PC-9 (cell line): ENCODE results near the gene PTCD1. TPM values are rescaled to one million over a fixed set of nuclear protein-coding genes. Genes with fewer than 3 reads are reported as not detected.

Experiments used
- BruUV-seq: library from RNA; stranded (reverse); fragments of 400-500 nt; replicated peaks from 2 replicates; lab custom pipeline; 2021; lab: Mats Ljungman, UMichigan
- CTCF ChIA-PET: fragments of 300-600 bp; sonication (Branson Sonifier 250); formaldehyde crosslinking; loops from one replicate; lab custom pipeline; 2022; ENCODE audit warnings: antibody characterized with exemption; lab: Charles Lee
- POLR2A ChIA-PET: fragments of 300-600 bp; sonication (Branson Sonifier 250); formaldehyde crosslinking; loops from one replicate; lab custom pipeline; 2022; ENCODE audit warnings: antibody characterized with exemption; ENCODE audit not compliant: unreplicated experiment; lab: Charles Lee
- DNase-seq, 2 experiments: peaks; one replicate each; pipeline versions ENCODE4 v3.0.0 to v3.0.0-alpha.2; 2015 to 2022; ENCODE audit warnings: mixed read lengths in 1 of 2
- H2AFZ ChIP-seq: fragments of 200-600 bp; sonication (generic); 2 replicates; pipeline ENCODE4 v1.8.1; 2017; ENCODE audit warnings: antibody characterized with exemption
- H3F3A ChIP-seq: fragments of 200-600 bp; sonication (generic); 2 replicates; pipeline ENCODE4 v1.8.1; 2017; ENCODE audit warnings: antibody characterized with exemption, mild to moderate bottlenecking, low read depth; ENCODE audit not compliant: insufficient read depth
- H3K27ac ChIP-seq: fragments of 200-600 bp; sonication (generic); 2 replicates; pipeline ENCODE4 v1.6.1; 2016; ENCODE audit warnings: mixed run types
- H3K27me3 ChIP-seq: fragments of 200-600 bp; sonication (generic); 2 replicates; pipeline ENCODE4 v1.6.1; 2016; ENCODE audit warnings: low read depth, mixed run types; ENCODE audit not compliant: insufficient read depth
- H3K36me3 ChIP-seq: fragments of 200-600 bp; sonication (generic); 2 replicates; pipeline ENCODE4 v1.6.1; 2016; ENCODE audit warnings: low read depth, mixed run types
- H3K4me1 ChIP-seq: fragments of 200-600 bp; sonication (generic); replicated peaks from 2 replicates; pipeline ENCODE4 v1.6.1; 2016; ENCODE audit warnings: mixed run types; ENCODE audit not compliant: insufficient read depth
- H3K4me2 ChIP-seq: fragments of 200-600 bp; sonication (generic); 2 replicates; pipeline ENCODE4 v1.6.1; 2017; ENCODE audit warnings: mixed run types
- H3K4me3 ChIP-seq: fragments of 200-600 bp; sonication (generic); 2 replicates; pipeline ENCODE4 v1.6.1; 2016; ENCODE audit warnings: mixed run types
- H3K79me2 ChIP-seq: fragments of 200-600 bp; sonication (generic); 2 replicates; pipeline ENCODE4 v1.6.1; 2017; ENCODE audit warnings: low read depth, mixed run types
- H3K9me2 ChIP-seq: fragments of 200-600 bp; sonication (generic); 2 replicates; pipeline ENCODE4 v1.8.1; 2017; ENCODE audit warnings: mild to moderate bottlenecking; ENCODE audit not compliant: insufficient read depth
- H3K9me3 ChIP-seq: fragments of 200-600 bp; sonication (generic); 2 replicates; pipeline ENCODE4 v1.8.1; 2016; ENCODE audit warnings: low read depth; ENCODE audit not compliant: insufficient read depth
- H4K20me1 ChIP-seq: fragments of 200-600 bp; sonication (generic); 2 replicates; pipeline ENCODE4 v1.8.1; 2017; ENCODE audit not compliant: insufficient read depth
- CTCF ChIP-seq: fragments of 200-600 bp; sonication (generic); conservative IDR thresholded peaks from 2 replicates; pipeline ENCODE4 v1.6.1; 2017; ENCODE audit warnings: mixed run types, antibody characterized with exemption, mild to moderate bottlenecking, moderate library complexity
- EZH2 ChIP-seq: fragments of 200-600 bp; sonication (generic); IDR thresholded peaks from 2 replicates; pipeline ENCODE4 v1.8.0; 2017; ENCODE audit warnings: antibody characterized with exemption, low read depth
- intact Hi-C: fragments of 100-400 bp; cut with micrococcal nuclease; formaldehyde crosslinking; loops from one replicate; pipeline ENCODE4 v1.10.0; 2022; ENCODE audit not compliant: unreplicated experiment
- total RNA-seq: library from RNA; stranded (reverse); gene quantifications from 2 replicates; pipeline ENCODE4 v1.2.3, GENCODE V29; 2021

The PTCD1 gene
- total RNA-seq, 1 experiment from 2014 or later, result 8.0 TPM

DNA sequence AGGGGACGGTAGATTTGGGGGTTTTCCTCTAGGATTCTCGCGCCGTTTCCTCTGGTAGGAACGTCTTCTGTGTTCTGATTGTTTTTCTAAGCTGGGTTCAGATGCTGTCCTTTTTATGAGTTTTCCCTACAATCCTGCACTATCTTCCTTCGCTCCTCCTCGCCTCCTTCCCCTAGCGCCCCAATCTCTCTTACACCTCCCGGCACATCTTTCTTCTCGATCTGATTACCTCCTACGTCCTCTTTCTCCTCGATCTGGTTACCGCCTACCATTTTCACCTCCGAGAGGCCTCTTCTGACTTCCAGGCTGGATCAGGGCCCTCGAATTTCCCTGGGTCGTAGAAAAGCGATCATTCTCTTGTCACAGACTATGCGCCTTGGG is 29.4 kb downstream of the PTCD1 start:
- intact Hi-C loops, result loop anchor here (2.0 kb wide), 3 partner anchors 30 to 44 kb away; partner anchors contain the start of genes ARPC1B, CPSF4 and PTCD1
- TSS peak; percentile 47 for BruUV-seq
- H3K36me3 ChIP-seq, result peaks cover 34% of the 10 kb centered on the region

DNA sequence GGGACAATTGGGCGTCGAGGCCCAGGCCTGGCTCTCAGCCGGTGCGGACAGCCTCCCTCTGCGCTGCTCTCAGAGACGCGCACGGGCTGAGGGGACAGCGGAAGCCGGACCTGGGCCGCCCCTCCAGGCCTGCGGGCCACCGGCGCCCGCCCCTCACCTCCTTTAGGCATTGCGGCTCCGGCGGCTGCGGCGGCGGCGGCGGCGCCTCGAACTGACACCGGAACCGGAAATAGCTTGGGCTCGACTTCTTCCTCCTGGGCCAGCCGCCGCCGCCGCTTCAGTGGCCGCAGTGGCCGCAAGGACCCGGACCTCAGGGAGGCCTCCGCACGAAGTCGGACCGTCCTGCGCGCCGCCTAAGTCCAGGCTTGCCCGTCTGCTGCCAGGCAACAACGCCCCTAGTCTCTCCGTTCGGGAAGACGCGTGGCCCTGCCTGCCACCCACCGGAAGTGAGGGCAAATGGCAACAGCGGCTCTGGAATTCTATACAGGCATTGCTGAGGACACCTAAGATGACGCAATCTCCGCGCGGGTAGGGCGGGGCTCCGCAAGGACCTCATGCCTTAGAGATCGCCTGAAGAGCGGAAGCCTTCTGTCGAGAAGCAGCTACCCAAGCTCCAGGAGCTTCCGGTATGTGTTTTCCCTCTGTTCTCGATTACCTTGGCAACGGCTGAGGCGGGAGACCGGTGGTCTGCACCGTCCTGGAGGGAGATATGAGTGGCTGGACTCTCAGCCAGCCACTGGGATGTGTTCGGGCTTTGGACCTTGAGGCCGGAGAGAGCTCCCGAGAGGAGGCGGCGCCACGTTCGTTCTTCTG is 30.0 kb downstream of the PTCD1 start, which contains the start of the genes BUD31 and PDAP1:
BUD31 (plus strand) TSS at position 591 of the 813 bp plus-strand sequence. CDS start 2,124 bp downstream, outside the sequence.
PDAP1 (minus strand) TSS at position 219 of the 813 bp plus-strand sequence; CDS start at position 170, 49 bp downstream.
- DNase-seq, result peak; percentile 85 to 95
- Histone ChIP-seq H3K79me2 (peaks cover 84% of the 10 kb centered on the region), H4K20me1 (peaks cover 51% of the 10 kb centered on the region), H3K4me1 (peaks cover 25% of the 10 kb centered on the region), H3K4me3 (peak within 1 kb of the TSS; percentile 99), H3K9me2 (no peaks in the 10 kb centered on the region), H3F3A (peaks cover 28% of the 10 kb centered on the region), H3K27ac (peak within 1 kb of the TSS; percentile 97), H2AFZ (peak within 1 kb of the TSS; percentile 89), H3K27me3 (no peaks in the 10 kb centered on the region), H3K9me3 (no peaks in the 10 kb centered on the region), H3K36me3 (peaks cover 32% of the 10 kb centered on the region), H3K4me2 (peak within 1 kb of the TSS; percentile 98)
- ChIA-PET CTCF (interaction anchor here (0.6 kb wide), 1 partner anchor 1061 kb away, joined by 4 read pairs; no protein-coding TSS in a partner anchor), POLR2A (interaction anchor here (0.5 to 0.9 kb wide), 12 partner anchors 14 to 1009 kb away, joined by 3 to 24 read pairs (median 6); partner anchors contain the start of gene ZSCAN25)
- intact Hi-C loops, result loop anchor here (1.0 to 2.0 kb wide), 4 partner anchors 30 to 64 kb away; partner anchors contain the start of genes ARPC1B, CPSF4, PTCD1 and ZNF789
- TF ChIP-seq EZH2, result no peak
- BruUV-seq, result no TSS peak

More for the DNA sequence above, 29.4 kb downstream of the PTCD1 start:
- no peak for TF ChIP-seq CTCF
- no peak for TF ChIP-seq EZH2
- H3K9me2 ChIP-seq, result no peaks in the 10 kb centered on the region
- H3K27ac ChIP-seq, result peak overlapping the region; percentile 97
- H2AFZ ChIP-seq, result peak overlapping the region; percentile 89
- H3K4me3 ChIP-seq, result peak overlapping the region; percentile 99
- H3K79me2 ChIP-seq, result peaks cover 78% of the 10 kb centered on the region
- CTCF ChIA-PET, result interaction anchor here (0.6 kb wide), 1 partner anchor 1060 kb away, joined by 4 read pairs; no protein-coding TSS in a partner anchor
- peaks cover 25% of the 10 kb centered on the region for H3K4me1 ChIP-seq
- POLR2A ChIA-PET, result interaction anchor here (0.5 to 0.9 kb wide), 6 partner anchors 72 to 1010 kb away, joined by 3 to 10 read pairs (median 7); partner anchors contain the start of gene ZSCAN25
- peak overlapping the region; percentile 98 for H3K4me2 ChIP-seq
- no peaks in the 10 kb centered on the region for H3K9me3 ChIP-seq
- H4K20me1 ChIP-seq, result peaks cover 45% of the 10 kb centered on the region
- no peaks in the 10 kb centered on the region for H3K27me3 ChIP-seq
- DNase-seq, result no peak
- peaks cover 28% of the 10 kb centered on the region for H3F3A ChIP-seq

GRCh38 chr7:99407872-99408378 is 30.7 kb downstream of the PTCD1 start:
- peak overlapping the region; percentile 89 for H2AFZ ChIP-seq
- peaks cover 24% of the 10 kb centered on the region for H3F3A ChIP-seq
- H3K4me2 ChIP-seq, result peak overlapping the region; percentile 98
- peak overlapping the region; percentile 99 for H3K4me3 ChIP-seq
- H3K36me3 ChIP-seq, result peaks cover 34% of the 10 kb centered on the region
- no peaks in the 10 kb centered on the region for H3K9me3 ChIP-seq
- CTCF ChIA-PET, result interaction anchor here (0.5 kb wide), 1 partner anchor 66 kb away, joined by 6 read pairs; no protein-coding TSS in a partner anchor
- peaks cover 52% of the 10 kb centered on the region for H4K20me1 ChIP-seq
- POLR2A ChIA-PET, result interaction anchor here (0.6 kb wide), 1 partner anchor 29 kb away, joined by 3 read pairs; no protein-coding TSS in a partner anchor
- peaks cover 84% of the 10 kb centered on the region for H3K79me2 ChIP-seq
- H3K27me3 ChIP-seq, result no peaks in the 10 kb centered on the region
- BruUV-seq, result TSS peak; percentile 50
- no peaks in the 10 kb centered on the region for H3K9me2 ChIP-seq
- H3K4me1 ChIP-seq, result peaks cover 25% of the 10 kb centered on the region
- intact Hi-C loops, result loop anchor here (1.0 to 2.0 kb wide), 4 partner anchors 31 to 64 kb away; partner anchors contain the start of genes ARPC1B, CPSF4, PTCD1 and ZNF789
- no peak for TF ChIP-seq EZH2
- no peak for TF ChIP-seq CTCF
- peak; percentile 38 to 43 for DNase-seq
- H3K27ac ChIP-seq, result peak overlapping the region; percentile 97
